ENCODE results near the gene MED8.

GRCh38 chr1:43430831-43431230 lies 41.2 kb upstream of the MED8 start:
- TF ChIP-seq SIN3A (IDR thresholded peaks at IDR 0.05; ENCODE audit: low read depth, low read length) = no peak
- TF ChIP-seq TARDBP (IDR thresholded peaks at IDR 0.05; ENCODE audit: borderline replicate concordance) = no peak
- TF ChIP-seq, protein P1, sequence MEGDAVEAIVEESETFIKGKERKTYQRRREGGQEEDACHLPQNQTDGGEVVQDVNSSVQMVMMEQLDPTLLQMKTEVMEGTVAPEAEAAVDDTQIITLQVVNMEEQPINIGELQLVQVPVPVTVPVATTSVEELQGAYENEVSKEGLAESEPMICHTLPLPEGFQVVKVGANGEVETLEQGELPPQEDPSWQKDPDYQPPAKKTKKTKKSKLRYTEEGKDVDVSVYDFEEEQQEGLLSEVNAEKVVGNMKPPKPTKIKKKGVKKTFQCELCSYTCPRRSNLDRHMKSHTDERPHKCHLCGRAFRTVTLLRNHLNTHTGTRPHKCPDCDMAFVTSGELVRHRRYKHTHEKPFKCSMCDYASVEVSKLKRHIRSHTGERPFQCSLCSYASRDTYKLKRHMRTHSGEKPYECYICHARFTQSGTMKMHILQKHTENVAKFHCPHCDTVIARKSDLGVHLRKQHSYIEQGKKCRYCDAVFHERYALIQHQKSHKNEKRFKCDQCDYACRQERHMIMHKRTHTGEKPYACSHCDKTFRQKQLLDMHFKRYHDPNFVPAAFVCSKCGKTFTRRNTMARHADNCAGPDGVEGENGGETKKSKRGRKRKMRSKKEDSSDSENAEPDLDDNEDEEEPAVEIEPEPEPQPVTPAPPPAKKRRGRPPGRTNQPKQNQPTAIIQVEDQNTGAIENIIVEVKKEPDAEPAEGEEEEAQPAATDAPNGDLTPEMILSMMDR (IDR thresholded peaks at IDR 0.05 in 2 of 3, conservative IDR thresholded peaks at IDR 0.05 in 1 of 3; ENCODE audit: control insufficient read depth in 2 of 3, extremely low read depth in 1 of 3, insufficient read depth in 1 of 3, low read depth in 3 of 3, low read length in 3 of 3) = no peak
- no peak for TF ChIP-seq TAF1 (IDR thresholded peaks at IDR 0.05; ENCODE audit: borderline replicate concordance, low read depth, low read length)
- TF ChIP-seq EZH2 (IDR thresholded peaks at IDR 0.05; ENCODE audit: borderline replicate concordance, control insufficient read depth, low read depth, low read length) = no peak
- no peak for TF ChIP-seq SREBF2 (IDR thresholded peaks at IDR 0.05; ENCODE audit: low read length)
- TF ChIP-seq, protein P2, sequence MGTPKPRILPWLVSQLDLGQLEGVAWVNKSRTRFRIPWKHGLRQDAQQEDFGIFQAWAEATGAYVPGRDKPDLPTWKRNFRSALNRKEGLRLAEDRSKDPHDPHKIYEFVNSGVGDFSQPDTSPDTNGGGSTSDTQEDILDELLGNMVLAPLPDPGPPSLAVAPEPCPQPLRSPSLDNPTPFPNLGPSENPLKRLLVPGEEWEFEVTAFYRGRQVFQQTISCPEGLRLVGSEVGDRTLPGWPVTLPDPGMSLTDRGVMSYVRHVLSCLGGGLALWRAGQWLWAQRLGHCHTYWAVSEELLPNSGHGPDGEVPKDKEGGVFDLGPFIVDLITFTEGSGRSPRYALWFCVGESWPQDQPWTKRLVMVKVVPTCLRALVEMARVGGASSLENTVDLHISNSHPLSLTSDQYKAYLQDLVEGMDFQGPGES (IDR thresholded peaks at IDR 0.05) = no peak
- TF ChIP-seq RFX5 (IDR thresholded peaks at IDR 0.05; ENCODE audit: low read depth, low read length) = no peak
- no peak for TF ChIP-seq FOXK2 (IDR thresholded peaks at IDR 0.05)
- TF ChIP-seq, protein P3, sequence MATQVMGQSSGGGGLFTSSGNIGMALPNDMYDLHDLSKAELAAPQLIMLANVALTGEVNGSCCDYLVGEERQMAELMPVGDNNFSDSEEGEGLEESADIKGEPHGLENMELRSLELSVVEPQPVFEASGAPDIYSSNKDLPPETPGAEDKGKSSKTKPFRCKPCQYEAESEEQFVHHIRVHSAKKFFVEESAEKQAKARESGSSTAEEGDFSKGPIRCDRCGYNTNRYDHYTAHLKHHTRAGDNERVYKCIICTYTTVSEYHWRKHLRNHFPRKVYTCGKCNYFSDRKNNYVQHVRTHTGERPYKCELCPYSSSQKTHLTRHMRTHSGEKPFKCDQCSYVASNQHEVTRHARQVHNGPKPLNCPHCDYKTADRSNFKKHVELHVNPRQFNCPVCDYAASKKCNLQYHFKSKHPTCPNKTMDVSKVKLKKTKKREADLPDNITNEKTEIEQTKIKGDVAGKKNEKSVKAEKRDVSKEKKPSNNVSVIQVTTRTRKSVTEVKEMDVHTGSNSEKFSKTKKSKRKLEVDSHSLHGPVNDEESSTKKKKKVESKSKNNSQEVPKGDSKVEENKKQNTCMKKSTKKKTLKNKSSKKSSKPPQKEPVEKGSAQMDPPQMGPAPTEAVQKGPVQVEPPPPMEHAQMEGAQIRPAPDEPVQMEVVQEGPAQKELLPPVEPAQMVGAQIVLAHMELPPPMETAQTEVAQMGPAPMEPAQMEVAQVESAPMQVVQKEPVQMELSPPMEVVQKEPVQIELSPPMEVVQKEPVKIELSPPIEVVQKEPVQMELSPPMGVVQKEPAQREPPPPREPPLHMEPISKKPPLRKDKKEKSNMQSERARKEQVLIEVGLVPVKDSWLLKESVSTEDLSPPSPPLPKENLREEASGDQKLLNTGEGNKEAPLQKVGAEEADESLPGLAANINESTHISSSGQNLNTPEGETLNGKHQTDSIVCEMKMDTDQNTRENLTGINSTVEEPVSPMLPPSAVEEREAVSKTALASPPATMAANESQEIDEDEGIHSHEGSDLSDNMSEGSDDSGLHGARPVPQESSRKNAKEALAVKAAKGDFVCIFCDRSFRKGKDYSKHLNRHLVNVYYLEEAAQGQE (IDR thresholded peaks at IDR 0.05; ENCODE audit: low read depth, low read length) = no peak
- TF ChIP-seq, protein P4, sequence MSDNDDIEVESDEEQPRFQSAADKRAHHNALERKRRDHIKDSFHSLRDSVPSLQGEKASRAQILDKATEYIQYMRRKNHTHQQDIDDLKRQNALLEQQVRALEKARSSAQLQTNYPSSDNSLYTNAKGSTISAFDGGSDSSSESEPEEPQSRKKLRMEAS (IDR thresholded peaks at IDR 0.05; ENCODE audit: low read depth, low read length) = no peak
- TF ChIP-seq YY1 (IDR thresholded peaks at IDR 0.05; ENCODE audit: low read depth, low read length) = no peak
- TF ChIP-seq TBL1XR1 (IDR thresholded peaks at IDR 0.05; ENCODE audit: low read depth, low read length) = no peak
